IMR-90 (cell line): ENCODE measurements around the gene THSD8. TPM values are rescaled to one million over a fixed set of nuclear protein-coding genes. Genes with fewer than 3 reads are reported as not detected.

Experiments used
- ATAC-seq: fragments of 200-7000 bp; cut with Tn5 transposase; 2 replicates; pipeline ENCODE4 v1.9.1; 2020; ENCODE audit warnings: low read depth, mild to moderate bottlenecking, moderate library complexity
- BruUV-seq: library from RNA; stranded (reverse); fragments of 400-500 nt; replicated peaks from 2 replicates; lab custom pipeline; 2021; lab: Mats Ljungman, UMichigan
- CTCF ChIA-PET: fragments of 300-600 bp; formaldehyde crosslinking; extraction: SDS; loops from one replicate; lab custom pipeline; 2021; ENCODE audit warnings: antibody characterized with exemption; lab: Yijun Ruan, JAX
- POLR2A ChIA-PET: fragments of 300-600 bp; sonication (Branson Sonifier 250); formaldehyde crosslinking; loops from one replicate; lab custom pipeline; 2022; ENCODE audit warnings: antibody characterized with exemption; ENCODE audit not compliant: unreplicated experiment; lab: Charles Lee
- DNase-seq: peaks from one replicate; pipeline ENCODE4 v3.0.0; 2013
- H2AFZ ChIP-seq: replicated peaks from 2 replicates; pipeline ENCODE3; 2013; ENCODE audit warnings: low read length, mild to moderate bottlenecking; ENCODE audit not compliant: poor library complexity
- H2AK5ac ChIP-seq: 2 replicates; pipeline ENCODE4 v1.6.1; 2013; ENCODE audit warnings: low read depth, low read length, inconsistent platforms
- H2AK9ac ChIP-seq: replicated peaks from 2 replicates; pipeline ENCODE3; 2013; ENCODE audit warnings: mild to moderate bottlenecking, low read depth, low read length, moderate library complexity; ENCODE audit not compliant: poor library complexity
- H2BK120ac ChIP-seq: 2 replicates; pipeline ENCODE4 v1.6.1; 2013; ENCODE audit warnings: low read depth, low read length, inconsistent platforms
- H2BK15ac ChIP-seq: 3 replicates; pipeline ENCODE4 v1.6.1; 2013; ENCODE audit warnings: low read depth, low read length, inconsistent platforms
- H2BK20ac ChIP-seq: 2 replicates; pipeline ENCODE4 v1.6.1; 2013; ENCODE audit warnings: low read depth, mild to moderate bottlenecking, inconsistent platforms, low read length, moderate library complexity
- H2BK5ac ChIP-seq: 2 replicates; pipeline ENCODE4 v1.6.1; 2013; ENCODE audit warnings: mild to moderate bottlenecking, low read depth, low read length, inconsistent platforms; ENCODE audit not compliant: poor library complexity, severe bottlenecking
- H3K14ac ChIP-seq: replicated peaks from 2 replicates; pipeline ENCODE4 v1.6.1; 2013; ENCODE audit warnings: low read depth, low read length, inconsistent platforms
- H3K18ac ChIP-seq: 2 replicates; pipeline ENCODE4 v1.6.1; 2013; ENCODE audit warnings: low read depth, low read length, control low read depth
- H3K23ac ChIP-seq: 2 replicates; pipeline ENCODE4 v1.6.1; 2013; ENCODE audit warnings: low read depth, low read length, inconsistent platforms
- H3K27ac ChIP-seq: 2 replicates; pipeline ENCODE4 v1.5.1; 2013; ENCODE audit warnings: mild to moderate bottlenecking, control low read depth, low read length; ENCODE audit not compliant: insufficient read depth
- H3K27me3 ChIP-seq: 2 replicates; pipeline ENCODE4 v1.6.1; 2013; ENCODE audit warnings: low read length; ENCODE audit not compliant: control insufficient read depth, insufficient read depth
- H3K36me3 ChIP-seq: 2 replicates; pipeline ENCODE4 v1.6.1; 2013; ENCODE audit warnings: low read length, mixed read lengths; ENCODE audit not compliant: control insufficient read depth, insufficient read depth
- H3K4ac ChIP-seq: 2 replicates; pipeline ENCODE4 v1.6.1; 2013; ENCODE audit warnings: low read depth, low read length, inconsistent platforms
- H3K4me1 ChIP-seq: 2 replicates; pipeline ENCODE4 v1.6.1; 2013; ENCODE audit warnings: low read length, mixed read lengths; ENCODE audit not compliant: control insufficient read depth, insufficient read depth
- H3K4me2 ChIP-seq: 2 replicates; pipeline ENCODE4 v1.6.1; 2013; ENCODE audit warnings: low read depth, mild to moderate bottlenecking, control low read depth, low read length, moderate library complexity
- H3K4me3 ChIP-seq: 2 replicates; pipeline ENCODE4 v1.5.1; 2013; ENCODE audit warnings: low read depth, mild to moderate bottlenecking, control low read depth, low read length, moderate library complexity; ENCODE audit not compliant: insufficient read depth
- H3K56ac ChIP-seq: 2 replicates; pipeline ENCODE4 v1.6.1; 2013; ENCODE audit warnings: low read length, inconsistent platforms; ENCODE audit not compliant: insufficient read depth; ENCODE audit errors: extremely low read depth
- H3K79me1 ChIP-seq, 2 experiments: 2 replicates each; pipeline ENCODE4 v1.6.1; 2013; ENCODE audit warnings: low read length in 2 of 2, inconsistent platforms in 1 of 2, low read depth in 1 of 2
- H3K9ac ChIP-seq: 2 replicates; pipeline ENCODE4 v1.6.1; 2013; ENCODE audit warnings: low read depth, low read length, control low read depth
- H3K9me1 ChIP-seq: 2 replicates; pipeline ENCODE4 v1.6.1; 2013; ENCODE audit warnings: low read length, inconsistent platforms; ENCODE audit not compliant: insufficient read depth
- H3K9me3 ChIP-seq: 2 replicates; pipeline ENCODE4 v1.6.1; 2013; ENCODE audit warnings: low read length; ENCODE audit not compliant: control insufficient read depth, insufficient read depth
- H4K20me1 ChIP-seq: 2 replicates; pipeline ENCODE4 v1.6.1; 2013; ENCODE audit warnings: low read length, inconsistent platforms; ENCODE audit not compliant: insufficient read depth
- H4K5ac ChIP-seq: 2 replicates; pipeline ENCODE4 v1.6.1; 2013; ENCODE audit warnings: mild to moderate bottlenecking, low read depth, low read length, control low read depth
- H4K8ac ChIP-seq, 2 experiments: 2 replicates each; pipeline ENCODE4 v1.6.1; 2013; ENCODE audit warnings: low read depth in 2 of 2, low read length in 2 of 2, control low read depth in 1 of 2, inconsistent platforms in 1 of 2
- H4K91ac ChIP-seq: 2 replicates; pipeline ENCODE4 v1.6.1; 2013; ENCODE audit warnings: low read depth, low read length, inconsistent platforms; ENCODE audit not compliant: insufficient read depth
- BHLHE40 ChIP-seq: fragments of 150-350 bp; IDR thresholded peaks from 2 replicates; pipeline ENCODE4 v1.6.1; 2016; ENCODE audit warnings: mild to moderate bottlenecking, low read depth, low read length
- CEBPB ChIP-seq: IDR thresholded peaks from 2 replicates; pipeline ENCODE4 v1.6.1; 2012; ENCODE audit warnings: low read depth, low read length, improper control_type of control experiment
- POLR2A ChIP-seq: IDR thresholded peaks from 2 replicates; pipeline ENCODE4 v1.6.1; 2012; ENCODE audit warnings: mild to moderate bottlenecking, low read depth, low read length
- WGBS, 2 experiments: methylation state at CpG; one replicate each; pipeline versions ENCODE4 v1.1.5 to v1.1.7; 2013; ENCODE audit warnings: missing lambda C conversion rate in 2 of 2; ENCODE audit not compliant: insufficient read length in 1 of 2; ENCODE audit errors: extremely low coverage in 2 of 2; 5-methylcytosine and 5-hydroxymethylcytosine counted together
- dilution Hi-C: fragments of 300-500 bp; cut with HindIII; formaldehyde crosslinking; loops from one replicate; pipeline ENCODE4 v1.14.3; 2018; ENCODE audit warnings: low sequenced_read_pairs; ENCODE audit not compliant: unreplicated experiment
- in situ Hi-C: fragments of 300-500 bp; cut with MboI; formaldehyde crosslinking; loops from 3 replicates; pipeline ENCODE4 v1.14.3; 2019; ENCODE audit warnings: low sequenced_read_pairs, inconsistent platforms, mixed read lengths
- intact Hi-C: fragments of 100-400 bp; cut with micrococcal nuclease; formaldehyde crosslinking; loops from 2 replicates; pipeline ENCODE4 v1.10.0; 2022
- polyA plus RNA-seq, 3 experiments: library from polyadenylated mRNA; depleted of rRNA; stranded (reverse); fragments of >200 nt; gene quantifications; 2 replicates each; pipeline ENCODE4 v1.2.3, GENCODE V29; 2012; ENCODE audit warnings: low replicate concordance in 1 of 3
- total RNA-seq: library from RNA; depleted of rRNA; stranded (reverse); fragments of >200 nt; gene quantifications from 2 replicates; pipeline ENCODE4 v1.2.3, GENCODE V29; 2012
- TF ChIP-seq, protein P1 (sequence below): fragments of 150-350 bp; IDR thresholded peaks from 2 replicates; pipeline ENCODE4 v1.6.1; 2017; ENCODE audit warnings: mild to moderate bottlenecking, antibody characterized with exemption, low read length, low read depth
- TF ChIP-seq, protein P2 (sequence below): conservative IDR thresholded peaks from 2 replicates; pipeline ENCODE4 v1.5.1; 2012; ENCODE audit warnings: mild to moderate bottlenecking, low read depth, low read length, improper control_type of control experiment

The THSD8 gene
- total and polyA plus RNA-seq, 2 of the 4 experiments (the other 2 are of a cell fraction) = 0.68 TPM; not detected in 1

DNA sequence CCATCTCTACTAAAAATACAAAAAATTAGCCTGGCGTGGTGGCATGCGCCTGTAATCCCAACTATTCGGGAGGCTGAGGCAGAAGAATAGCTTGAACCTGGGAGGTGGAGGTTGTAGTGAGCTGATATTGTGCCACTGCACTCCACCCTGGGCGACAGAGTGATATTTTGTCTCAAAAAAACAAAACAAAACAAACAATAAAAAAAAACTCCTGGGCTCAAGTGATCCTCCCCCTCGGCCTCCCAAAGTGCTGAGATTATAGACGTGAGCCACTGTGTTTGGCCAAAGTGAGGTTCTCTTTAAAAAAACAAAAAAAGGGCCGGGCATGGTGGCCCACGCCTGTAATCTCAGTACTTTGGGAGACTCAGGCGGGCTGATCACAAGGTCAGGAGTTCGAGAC is 14.4 kb upstream of the THSD8 start:
- H3K4me2 ChIP-seq = no peak overlapping the region

More for the DNA sequence above, 14.4 kb upstream of the THSD8 start:
- no peaks in the 10 kb centered on the region for H3K27me3 ChIP-seq
- no peak overlapping the region for H4K5ac ChIP-seq
- no peak for ATAC-seq
- H3K27ac ChIP-seq = no peak overlapping the region
- H2BK20ac ChIP-seq = no peak overlapping the region
- H3K79me1 ChIP-seq = peaks cover 0 to 35% of the 10 kb centered on the region in 2 experiments; a peak in 2 of 4 replicates
- WGBS, 2 experiments = 89% methylated on average over 4 of the region's 10 CpGs; no CpG with 5 or more reads in 1 of the 2 experiments
- H3K18ac ChIP-seq = no peak overlapping the region
- H2BK15ac ChIP-seq = no peak overlapping the region
- peaks cover 12% of the 10 kb centered on the region for H4K20me1 ChIP-seq
- peaks cover 46% of the 10 kb centered on the region for H3K4me1 ChIP-seq
- dilution Hi-C loops (no loop called here), intact Hi-C loops (no loop called here), in situ Hi-C loops (loop anchor here (25.0 kb wide), 1 partner anchor 1050 kb away; no protein-coding TSS in a partner anchor)
- no peaks in the 10 kb centered on the region for H3K36me3 ChIP-seq
- H3K23ac ChIP-seq = no peak overlapping the region
- H3K4ac ChIP-seq = no peak overlapping the region
- no peak overlapping the region for H2BK120ac ChIP-seq
- no peak for DNase-seq
- no peak overlapping the region for H2AK5ac ChIP-seq
- H3K56ac ChIP-seq = no peak overlapping the region
- H2AK9ac ChIP-seq = no peak overlapping the region
- POLR2A ChIA-PET = no interaction called here
- H3K14ac ChIP-seq = no peak overlapping the region
- BruUV-seq = no TSS peak
- TF ChIP-seq BHLHE40 = no peak
- TF ChIP-seq, protein P1, sequence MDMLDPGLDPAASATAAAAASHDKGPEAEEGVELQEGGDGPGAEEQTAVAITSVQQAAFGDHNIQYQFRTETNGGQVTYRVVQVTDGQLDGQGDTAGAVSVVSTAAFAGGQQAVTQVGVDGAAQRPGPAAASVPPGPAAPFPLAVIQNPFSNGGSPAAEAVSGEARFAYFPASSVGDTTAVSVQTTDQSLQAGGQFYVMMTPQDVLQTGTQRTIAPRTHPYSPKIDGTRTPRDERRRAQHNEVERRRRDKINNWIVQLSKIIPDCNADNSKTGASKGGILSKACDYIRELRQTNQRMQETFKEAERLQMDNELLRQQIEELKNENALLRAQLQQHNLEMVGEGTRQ = no peak
- no peak for TF ChIP-seq CEBPB
- TF ChIP-seq, protein P2, sequence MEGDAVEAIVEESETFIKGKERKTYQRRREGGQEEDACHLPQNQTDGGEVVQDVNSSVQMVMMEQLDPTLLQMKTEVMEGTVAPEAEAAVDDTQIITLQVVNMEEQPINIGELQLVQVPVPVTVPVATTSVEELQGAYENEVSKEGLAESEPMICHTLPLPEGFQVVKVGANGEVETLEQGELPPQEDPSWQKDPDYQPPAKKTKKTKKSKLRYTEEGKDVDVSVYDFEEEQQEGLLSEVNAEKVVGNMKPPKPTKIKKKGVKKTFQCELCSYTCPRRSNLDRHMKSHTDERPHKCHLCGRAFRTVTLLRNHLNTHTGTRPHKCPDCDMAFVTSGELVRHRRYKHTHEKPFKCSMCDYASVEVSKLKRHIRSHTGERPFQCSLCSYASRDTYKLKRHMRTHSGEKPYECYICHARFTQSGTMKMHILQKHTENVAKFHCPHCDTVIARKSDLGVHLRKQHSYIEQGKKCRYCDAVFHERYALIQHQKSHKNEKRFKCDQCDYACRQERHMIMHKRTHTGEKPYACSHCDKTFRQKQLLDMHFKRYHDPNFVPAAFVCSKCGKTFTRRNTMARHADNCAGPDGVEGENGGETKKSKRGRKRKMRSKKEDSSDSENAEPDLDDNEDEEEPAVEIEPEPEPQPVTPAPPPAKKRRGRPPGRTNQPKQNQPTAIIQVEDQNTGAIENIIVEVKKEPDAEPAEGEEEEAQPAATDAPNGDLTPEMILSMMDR = no peak
- no peak; the same call in 1 of the 2 replicates for TF ChIP-seq POLR2A
- CTCF ChIA-PET = interaction anchor here (1.1 kb wide), 1 partner anchor 21 kb away, joined by 3 read pairs; no protein-coding TSS in a partner anchor
- H4K91ac ChIP-seq = no peak overlapping the region
- no peak overlapping the region for H3K9ac ChIP-seq
- no peaks in the 10 kb centered on the region for H3K9me3 ChIP-seq
- no peak overlapping the region for H2BK5ac ChIP-seq
- H2AFZ ChIP-seq = no peak overlapping the region
- H4K8ac ChIP-seq = no peak overlapping the region
- H3K9me1 ChIP-seq = peaks cover 17% of the 10 kb centered on the region
- no peak overlapping the region for H3K4me3 ChIP-seq
